Coronary artery (tissue), 2 donors: ENCODE data around the gene BTBD16.

ENCODE experiments used
- DNase-seq: peaks from one replicate; pipeline ENCODE4 v3.0.0-alpha.2; 2017; ENCODE audit warnings: low spot score
- H3K27ac ChIP-seq, 2 donors: fragments of 200-600 bp; sonication (generic); one replicate each; pipeline ENCODE4 v1.5.1; 2016 to 2019
- H3K4me3 ChIP-seq: fragments of 200-600 bp; sonication (generic); 2 replicates; pipeline ENCODE4 v1.5.1; 2016; ENCODE audit warnings: mild to moderate bottlenecking, moderate library complexity
- TF ChIP-seq, protein P1 (sequence below): fragments of 200-600 bp; sonication (generic); IDR thresholded peaks from one replicate; pipeline ENCODE4 v1.5.1; 2019; ENCODE audit warnings: antibody characterized with exemption

Gene BTBD16

DNA sequence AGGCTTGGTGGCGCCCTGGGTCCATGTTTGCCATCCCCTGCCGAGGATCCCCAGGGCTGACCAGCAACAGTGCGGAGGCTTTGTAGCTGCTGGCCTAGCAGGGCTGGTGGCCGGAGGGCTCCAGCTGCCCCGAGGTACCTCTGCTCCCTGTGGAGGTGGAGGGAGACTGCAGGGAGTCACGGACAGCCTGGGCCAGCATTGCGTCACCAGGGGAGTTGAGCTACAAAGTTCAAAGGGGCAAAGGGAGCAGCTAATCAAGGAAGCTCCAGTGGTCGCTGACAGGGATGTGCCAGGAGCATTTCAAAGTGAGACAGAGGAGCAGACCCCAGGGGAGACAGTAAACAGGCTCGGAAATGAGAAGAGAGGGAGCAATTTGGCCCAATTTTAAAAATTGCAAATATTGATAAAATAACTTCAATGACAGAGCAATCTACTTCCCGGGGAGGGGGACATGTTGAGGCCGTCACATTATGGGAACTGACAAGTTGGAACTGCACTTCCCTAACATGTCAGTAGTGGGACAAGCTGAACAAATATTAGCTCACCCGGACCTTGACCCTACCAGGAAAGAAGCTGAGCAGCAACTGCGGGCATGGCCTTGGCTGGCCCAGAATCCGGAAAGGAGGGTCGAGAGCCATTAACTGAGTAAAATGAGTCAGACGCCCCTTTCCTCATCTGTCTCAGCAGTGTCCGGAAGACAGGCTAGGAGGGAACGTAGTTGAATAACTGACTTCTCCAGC lies 39.4 kb downstream of the BTBD16 start:
- TF ChIP-seq, protein P1, sequence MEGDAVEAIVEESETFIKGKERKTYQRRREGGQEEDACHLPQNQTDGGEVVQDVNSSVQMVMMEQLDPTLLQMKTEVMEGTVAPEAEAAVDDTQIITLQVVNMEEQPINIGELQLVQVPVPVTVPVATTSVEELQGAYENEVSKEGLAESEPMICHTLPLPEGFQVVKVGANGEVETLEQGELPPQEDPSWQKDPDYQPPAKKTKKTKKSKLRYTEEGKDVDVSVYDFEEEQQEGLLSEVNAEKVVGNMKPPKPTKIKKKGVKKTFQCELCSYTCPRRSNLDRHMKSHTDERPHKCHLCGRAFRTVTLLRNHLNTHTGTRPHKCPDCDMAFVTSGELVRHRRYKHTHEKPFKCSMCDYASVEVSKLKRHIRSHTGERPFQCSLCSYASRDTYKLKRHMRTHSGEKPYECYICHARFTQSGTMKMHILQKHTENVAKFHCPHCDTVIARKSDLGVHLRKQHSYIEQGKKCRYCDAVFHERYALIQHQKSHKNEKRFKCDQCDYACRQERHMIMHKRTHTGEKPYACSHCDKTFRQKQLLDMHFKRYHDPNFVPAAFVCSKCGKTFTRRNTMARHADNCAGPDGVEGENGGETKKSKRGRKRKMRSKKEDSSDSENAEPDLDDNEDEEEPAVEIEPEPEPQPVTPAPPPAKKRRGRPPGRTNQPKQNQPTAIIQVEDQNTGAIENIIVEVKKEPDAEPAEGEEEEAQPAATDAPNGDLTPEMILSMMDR = no peak
- no peak for DNase-seq
- H3K27ac ChIP-seq = peak overlapping the region in 1 of 2 donors; percentile 42
- H3K4me3 ChIP-seq = no peak overlapping the region

GRCh38 chr10:122311051-122311410 lies 39.9 kb downstream of the BTBD16 start:
- H3K27ac ChIP-seq = no peak overlapping the region
- no peak for DNase-seq
- TF ChIP-seq, protein P1 = no peak

GRCh38 chr10:122311716-122312115 lies 40.6 kb downstream of the BTBD16 start:
- TF ChIP-seq, protein P1 = no peak
- H3K27ac ChIP-seq = no peak overlapping the region
- DNase-seq = no peak
- no peak overlapping the region for H3K4me3 ChIP-seq

More at GRCh38 chr10:122311051-122311410, 39.9 kb downstream of the BTBD16 start:
- H3K4me3 ChIP-seq = no peak overlapping the region

DNA sequence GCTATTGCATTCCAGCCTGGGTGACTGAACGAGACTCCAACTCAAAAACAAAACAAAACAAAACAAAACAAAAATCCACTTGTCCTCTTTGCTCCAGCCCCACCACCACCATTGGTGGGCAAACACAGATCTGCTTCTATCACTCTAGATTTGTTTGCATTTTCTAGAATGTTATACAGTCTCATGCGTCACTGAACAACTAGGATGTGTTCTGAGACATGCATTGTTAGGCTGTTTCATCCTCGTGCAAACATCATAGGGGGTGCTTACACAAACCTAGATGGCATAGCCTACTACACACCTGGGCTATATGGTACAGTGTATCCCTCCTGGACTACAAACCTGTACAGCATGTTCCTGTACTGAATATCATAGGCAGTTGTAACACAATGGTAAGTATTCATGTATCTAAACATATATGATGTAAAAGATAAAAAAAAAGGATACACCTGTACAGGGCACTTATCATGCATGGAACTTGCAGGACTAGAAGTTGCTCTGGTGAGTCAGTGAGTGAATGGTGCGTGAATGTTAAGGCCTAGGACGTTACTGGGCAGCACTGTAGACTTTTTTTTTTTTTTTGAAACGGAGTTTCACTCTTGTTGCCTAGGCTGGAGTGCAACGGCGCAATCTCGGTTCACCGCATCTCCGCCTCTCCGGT lies 45.3 kb downstream of the BTBD16 start:
- H3K27ac ChIP-seq = no peak overlapping the region
- DNase-seq = no peak
- TF ChIP-seq, protein P1 = no peak

DNA sequence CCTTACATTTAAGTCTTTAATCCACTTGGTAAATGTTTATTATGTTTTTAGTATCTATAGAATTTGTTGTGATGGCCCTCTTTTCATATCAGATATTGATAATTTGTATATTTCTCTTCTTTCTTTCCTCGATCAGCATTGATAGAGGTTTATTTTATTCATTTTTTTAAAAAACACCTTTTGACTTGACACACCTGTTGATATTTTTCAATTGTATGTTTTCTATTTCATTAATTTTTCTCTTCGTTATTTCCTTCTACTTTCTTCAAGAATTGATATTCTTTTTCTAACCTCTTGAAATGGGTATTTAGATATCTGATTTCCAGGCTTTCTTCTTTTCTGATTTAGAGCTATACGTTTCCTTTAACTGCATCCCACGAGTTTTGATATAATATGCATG lies 50.9 kb downstream of the BTBD16 start:
- TF ChIP-seq, protein P1 = no peak
- H3K4me3 ChIP-seq = no peak overlapping the region
- DNase-seq = no peak
- no peak overlapping the region for H3K27ac ChIP-seq

More for the DNA sequence above, 45.3 kb downstream of the BTBD16 start:
- no peak overlapping the region for H3K4me3 ChIP-seq

- TF ChIP-seq, protein P1 = no peak
- no peak for DNase-seq
- Histone ChIP-seq H3K27ac (no peak overlapping the region), H3K4me3 (no peak overlapping the region)
Measured at GRCh38 chr10:122323189-122323588, 52.1 kb downstream of the BTBD16 start.
